ENCODE measurements around the gene PFKFB2.

Gene PFKFB2

DNA sequence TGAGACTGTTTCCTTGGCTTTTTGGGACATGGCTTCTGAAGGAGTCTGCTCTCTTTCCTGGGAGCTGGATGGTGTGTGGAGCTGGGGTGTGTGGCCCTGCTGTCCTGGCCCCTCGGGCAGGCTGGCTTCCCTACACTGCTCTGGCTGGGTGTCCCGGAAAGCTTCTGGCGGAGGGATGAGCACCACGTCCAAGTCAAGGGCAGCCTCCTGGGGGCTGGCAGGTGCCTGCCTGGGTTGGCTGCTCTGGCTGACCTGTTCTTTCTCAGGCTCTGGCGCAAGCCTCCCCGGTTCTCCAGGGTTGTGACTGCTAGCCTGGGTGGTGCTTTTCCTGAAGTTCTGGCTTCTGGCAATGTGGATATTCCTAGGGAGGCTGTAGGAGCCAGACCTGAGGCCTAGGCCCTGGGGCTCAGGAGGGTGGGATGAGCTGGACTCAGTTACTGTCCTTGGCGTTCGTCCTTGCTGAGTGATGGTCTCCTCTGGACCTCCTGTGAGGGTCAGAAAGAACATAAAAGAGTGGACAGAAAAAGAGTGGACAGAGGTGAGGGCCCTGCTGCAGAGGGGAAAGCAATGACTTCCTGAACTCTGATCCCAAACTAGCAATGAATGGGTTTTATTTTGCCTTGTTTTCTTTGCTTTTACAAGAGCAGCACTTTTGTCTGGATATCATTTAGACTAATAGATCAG is 29.9 kb upstream of the PFKFB2 start:
- no peak for DNase-seq

DNA sequence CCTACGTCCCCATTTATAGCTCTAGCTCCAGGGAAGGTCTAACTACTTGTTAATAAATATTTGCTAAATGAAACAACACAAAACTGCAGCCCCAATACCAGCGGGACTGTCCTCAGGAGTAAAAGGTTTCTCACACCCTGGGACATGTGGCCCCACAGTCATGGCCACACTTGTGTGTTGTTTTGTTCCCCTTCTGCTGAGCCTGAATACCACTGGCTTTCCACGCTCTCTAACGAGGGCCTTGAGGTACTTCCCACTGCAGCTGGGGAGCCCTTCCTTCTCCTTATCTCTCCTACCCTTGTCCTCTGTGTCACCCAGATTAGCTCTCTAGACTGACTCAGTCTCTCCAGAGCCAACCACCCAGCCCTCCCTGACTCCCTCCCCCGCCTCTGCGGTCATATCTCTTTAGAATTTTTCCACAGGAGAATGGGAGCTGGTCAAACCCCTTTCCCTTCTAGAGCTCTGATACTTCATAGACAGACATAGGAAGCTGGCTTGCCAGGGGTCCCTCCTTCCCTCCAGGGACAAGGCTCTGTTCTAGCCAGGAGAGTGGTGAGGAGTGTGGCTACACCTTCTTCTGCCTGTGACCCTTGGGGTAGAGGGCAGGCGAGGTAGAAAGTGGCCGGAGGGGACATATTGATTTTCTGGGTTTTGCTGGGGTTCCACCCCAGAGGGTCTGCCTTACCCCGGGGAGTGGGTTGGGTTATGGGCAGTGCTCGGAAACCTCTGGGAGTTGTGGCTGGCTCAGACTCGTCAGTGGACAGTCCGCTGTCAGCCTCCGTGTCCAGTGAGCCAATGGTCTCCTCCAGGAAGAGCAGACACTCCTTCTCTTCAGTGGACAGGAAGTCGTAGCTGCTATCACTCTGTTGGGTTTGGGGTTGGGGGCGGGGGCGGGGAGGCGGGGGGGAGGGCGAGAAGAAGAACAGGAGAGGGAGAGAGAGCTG is 28.6 kb upstream of the PFKFB2 start:
- peak; percentile 37 for DNase-seq

DNA sequence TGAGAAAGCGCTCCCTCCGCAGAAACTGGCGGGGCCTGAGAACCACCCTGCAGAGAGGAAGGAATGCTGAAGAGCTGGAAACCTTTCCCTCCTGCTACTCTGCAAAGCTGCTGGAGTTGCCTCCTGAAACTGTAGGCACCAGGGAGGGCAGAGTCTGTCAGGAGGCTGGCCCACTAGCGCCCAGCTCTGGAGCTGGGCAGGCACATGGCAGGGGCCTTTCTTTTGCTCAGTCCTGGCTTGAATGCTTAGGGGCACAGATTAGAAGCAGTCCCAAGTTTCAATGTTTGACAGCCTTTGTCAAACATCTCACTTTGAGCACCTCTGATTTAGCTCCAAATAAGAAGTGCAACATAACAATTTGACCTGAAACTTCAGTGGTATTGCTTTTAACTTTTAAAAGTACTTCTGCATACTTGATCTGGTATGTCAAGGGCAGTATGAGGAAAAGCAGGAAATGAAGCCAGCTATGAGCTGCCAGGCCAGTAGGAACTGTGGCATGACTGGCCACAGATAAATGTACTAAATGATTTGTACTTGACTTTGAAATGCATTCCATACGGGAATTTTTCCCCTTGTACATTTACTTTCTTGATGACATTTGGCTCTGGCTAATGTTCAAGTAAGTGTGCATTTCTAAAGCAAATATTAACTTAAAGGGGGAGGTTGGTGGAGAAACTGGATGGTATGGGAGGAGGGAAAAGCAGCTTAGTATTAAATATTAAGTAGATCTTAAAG is 27.8 kb upstream of the PFKFB2 start:
- no peak for DNase-seq

DNA sequence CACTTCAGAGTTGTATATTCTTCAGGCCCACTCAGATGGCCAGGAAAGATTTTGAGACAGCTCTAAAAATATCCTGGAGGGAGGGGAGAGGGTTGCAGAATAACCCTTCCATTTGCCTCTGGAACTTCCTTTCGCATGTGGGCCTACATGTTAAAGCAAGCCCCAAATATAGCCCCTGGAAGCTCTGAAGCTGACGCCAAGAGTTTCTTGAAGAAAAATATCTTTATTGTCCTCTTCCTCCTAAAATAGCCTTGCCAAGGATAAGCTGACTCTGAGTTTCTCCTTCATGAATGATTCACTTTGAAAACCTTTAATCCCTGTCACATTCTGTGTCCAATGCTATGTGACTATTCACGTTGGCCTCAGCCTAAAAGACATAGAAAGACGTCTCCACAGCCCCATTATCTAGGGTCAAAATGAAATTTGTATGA is 27.0 kb upstream of the PFKFB2 start:
- DNase-seq = no peak

DNA sequence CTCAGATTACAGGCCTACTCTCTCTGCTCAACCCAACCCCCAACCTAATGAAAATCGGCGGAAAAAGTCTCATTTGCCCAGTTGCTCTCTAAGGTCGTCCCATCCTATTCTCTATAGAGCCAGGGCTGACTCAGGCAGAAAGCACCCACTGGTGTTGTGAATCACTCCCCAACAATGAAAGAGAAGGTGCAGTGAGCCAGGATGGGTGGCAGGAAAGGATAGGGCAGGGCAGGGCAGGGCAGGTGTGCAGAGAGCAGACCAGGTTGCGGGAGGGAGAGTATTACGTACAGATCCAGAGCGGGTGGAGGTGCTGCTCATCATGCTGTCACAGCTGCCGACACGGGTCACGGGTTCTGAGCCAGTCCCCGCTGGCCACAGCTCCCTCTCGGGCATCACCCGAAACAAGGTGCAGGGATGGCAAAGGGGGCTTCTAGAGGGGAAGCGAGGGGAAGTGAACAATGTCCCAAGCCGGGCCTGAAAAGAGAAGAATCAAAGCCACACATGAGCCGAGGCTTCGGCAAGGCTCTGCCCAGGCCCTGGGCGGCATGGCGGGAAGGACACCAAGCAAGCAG is 25.8 kb upstream of the PFKFB2 start:
- DNase-seq = no peak

DNA sequence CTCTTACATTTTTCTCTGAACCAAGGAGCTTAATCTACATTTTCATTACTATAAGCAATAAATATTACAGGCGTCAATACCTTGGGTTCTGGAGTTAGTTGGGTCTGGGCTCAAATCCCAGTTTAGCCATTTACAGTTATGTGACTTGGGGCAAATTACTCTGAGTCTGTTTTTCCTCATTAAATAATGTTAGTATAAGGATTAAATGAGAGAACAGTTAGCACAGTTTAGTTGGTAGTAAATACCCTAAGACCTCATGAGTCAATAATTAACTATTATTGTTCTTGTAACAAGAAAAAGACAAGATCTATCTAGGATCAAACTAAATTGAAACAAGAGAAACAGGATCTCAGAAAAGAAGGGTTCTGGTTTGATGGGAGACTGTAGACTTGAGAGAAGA is 25.2 kb upstream of the PFKFB2 start:
- DNase-seq = no peak

DNA sequence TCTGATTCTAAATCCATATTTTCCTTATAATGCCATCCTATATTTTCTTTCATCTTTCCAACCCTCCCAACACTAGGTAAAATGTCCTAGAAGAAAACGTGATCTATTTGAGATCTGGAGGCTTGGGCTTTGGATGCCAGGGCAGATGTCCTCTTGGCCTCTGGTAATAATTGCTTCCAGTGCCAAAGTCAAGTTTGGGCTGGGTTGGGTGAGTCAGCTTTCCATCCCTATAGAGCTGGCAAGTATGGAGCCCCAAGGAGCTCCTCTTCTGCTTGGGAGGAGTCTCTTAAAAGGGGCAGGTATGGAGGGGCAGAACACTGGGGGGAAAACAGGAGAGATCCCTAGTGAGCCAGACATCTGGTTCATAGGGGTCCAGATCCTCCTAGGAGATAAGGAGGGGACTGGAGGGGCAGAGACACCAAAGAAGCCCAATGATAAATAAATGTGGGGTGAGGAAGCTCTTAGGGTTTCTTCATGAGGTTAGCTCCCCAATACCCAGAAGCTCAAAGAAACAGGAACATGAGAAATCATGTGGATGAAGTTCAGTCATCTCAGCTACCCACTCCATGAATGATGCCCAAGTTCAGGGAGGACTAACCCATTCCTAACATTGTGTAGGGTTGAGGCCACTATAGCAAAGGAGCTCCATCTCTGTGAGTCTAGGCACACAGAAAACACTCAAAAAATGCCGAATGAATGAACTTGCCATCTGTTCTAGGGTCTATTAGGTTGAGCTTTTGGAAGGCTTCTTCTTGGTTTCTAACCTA is 24.0 kb upstream of the PFKFB2 start:
- no peak for DNase-seq

DNA sequence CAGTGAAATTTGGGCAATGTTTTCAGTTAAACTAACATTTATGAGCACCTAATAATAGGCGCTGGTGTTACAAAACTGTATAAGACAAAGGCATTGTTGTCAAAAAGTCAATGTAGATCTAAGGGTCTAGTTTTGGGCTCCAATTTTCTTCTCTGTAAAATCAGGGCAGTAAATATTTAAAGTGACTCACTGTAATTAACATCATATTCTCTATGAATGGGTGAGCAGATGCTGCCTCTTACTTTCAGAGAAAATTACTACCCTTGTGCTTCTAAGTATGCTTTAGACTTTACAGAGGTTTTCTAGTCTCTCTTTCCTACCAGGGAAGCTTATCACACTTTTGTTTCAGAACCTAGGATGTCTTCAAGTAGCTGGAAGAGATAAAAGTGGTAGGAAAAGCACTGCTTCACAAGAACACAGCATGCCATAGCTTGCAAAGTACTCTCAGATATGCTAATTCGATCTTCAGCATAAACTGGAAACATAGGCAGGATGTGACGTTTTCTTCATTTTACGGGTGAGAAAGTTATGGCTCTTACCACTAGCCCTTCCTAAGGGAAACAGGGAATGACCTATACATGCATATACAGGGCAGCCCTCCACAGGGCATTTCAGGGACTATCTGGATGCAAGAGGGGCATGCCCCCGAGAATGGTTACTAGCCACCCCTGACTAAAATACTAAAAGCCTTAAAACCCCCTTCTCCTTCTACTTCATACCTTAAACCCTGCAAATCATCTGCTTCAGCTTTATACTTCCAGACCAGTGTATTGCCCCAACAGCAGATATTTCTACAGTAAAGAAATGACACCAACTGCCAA is 23.2 kb upstream of the PFKFB2 start:
- no peak for DNase-seq

DNA sequence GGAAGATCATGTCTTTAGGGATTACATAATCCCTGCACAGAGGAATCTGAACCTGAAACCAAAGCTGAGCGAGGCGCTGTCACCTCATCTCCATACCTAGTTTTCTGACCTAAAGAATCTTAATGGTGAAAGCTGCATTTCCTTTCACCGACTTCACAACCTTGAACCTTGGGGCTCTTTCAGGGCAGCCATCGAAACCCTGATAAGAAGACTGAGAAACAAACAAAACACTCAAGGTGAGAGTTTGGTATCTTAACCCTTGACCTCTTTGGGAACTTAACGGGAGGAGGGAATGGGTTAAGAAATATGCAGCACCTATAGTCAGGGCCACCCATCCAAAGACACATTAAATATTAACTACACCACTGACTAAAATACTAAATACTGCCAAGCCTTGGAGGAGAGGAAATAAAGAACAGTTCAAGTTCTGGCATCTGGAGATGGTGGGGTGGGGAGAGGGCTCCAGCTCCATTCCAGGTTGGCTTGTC is 22.5 kb upstream of the PFKFB2 start:
- DNase-seq = no peak

DNA sequence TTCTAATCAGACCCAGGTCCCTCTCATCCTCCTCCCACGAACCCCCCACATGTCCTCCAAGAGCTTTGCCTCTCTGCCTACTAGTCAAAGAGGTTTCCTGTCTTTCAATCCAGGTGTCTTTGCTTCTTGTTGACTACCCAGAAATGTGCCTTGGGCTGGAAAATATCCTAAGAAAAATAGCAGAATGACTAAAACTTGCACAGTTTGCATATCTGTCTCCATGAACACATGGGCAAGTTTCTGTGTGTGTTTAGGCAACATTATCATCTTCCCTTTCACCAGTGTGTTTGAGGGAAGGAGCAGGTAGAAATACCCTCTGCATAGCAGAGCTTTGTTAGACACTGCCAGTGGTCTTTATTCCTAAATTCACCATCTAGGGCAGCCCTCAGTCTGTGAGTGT is 22.1 kb upstream of the PFKFB2 start:
- DNase-seq = no peak

DNA sequence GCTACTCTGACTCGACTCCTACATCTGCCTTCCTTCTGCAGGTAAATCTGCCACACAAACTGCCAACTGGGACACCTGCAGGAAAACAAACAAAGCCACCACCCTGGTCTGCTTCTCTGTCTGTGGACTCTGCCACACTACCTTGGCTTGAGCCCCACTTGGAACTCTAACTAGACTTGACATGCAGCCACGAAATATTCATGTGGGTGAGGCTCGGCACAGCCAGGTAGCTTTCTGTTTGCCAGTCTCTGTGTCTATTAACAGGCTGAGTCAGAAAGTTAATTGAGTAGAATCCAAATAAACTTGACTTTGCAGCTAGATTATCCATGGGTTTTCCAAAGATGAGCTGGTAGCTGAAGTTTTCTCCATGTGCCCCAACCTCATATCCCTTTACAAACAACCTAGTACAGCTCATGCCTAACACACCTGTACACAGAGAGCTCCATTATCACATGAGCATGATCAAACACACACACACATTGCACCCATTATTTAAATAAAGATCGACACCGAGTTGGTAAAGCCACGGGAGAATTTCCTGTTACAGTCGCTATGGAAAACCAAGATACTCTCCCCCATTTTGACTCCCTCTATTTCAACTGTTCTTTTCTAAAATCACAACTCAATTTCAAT is 21.3 kb upstream of the PFKFB2 start:
- DNase-seq = no peak

DNA sequence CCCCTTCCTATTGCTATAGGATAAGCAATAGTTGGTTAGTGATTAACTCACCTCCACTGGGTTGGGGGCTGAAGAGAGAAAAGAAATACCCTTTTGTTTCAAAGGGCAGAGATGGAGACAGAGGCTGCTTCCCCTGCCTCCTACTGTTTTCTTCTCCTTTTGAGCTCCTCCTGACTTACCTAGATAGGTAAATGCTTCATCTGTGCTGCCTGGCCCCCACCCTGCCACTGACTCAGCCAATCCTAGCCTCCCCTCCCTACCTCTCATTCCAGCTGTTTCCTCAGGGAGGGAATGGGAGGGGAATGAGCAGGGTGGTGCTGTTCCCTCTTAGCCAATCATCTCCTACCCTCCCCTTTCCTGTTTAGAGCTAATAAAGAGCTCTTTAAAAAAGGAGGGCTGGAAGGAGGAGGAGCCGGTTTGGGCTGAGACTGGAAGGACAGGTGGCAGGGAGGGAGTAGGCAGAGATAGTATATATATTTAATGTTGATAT is 20.5 kb upstream of the PFKFB2 start, which contains the start of gene C1orf116:
Gene C1orf116, minus strand, starts transcription at position 229 of the 490 bp plus-strand sequence. CDS start 5,158 bp downstream, outside the sequence.
- DNase-seq = no peak

DNA sequence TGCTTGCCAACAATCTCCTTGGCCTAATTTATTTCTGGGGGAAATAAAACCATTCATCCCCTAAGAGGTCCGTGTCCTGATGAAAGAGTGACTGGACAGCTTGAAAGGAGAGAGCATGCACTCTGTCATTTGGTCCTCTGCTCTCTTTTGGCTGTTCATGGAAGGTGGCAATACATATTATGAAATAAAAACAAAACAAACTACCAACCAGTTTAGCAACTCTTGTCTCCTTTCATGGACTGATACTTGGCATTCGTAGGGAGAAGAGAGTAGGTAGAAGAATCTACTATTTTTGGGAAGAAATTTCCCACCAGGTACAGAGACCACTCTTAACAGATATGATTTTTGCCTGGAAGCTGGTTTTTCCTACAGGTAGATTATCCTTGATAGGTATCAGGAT is 19.8 kb upstream of the PFKFB2 start:
- DNase-seq = no peak

DNA sequence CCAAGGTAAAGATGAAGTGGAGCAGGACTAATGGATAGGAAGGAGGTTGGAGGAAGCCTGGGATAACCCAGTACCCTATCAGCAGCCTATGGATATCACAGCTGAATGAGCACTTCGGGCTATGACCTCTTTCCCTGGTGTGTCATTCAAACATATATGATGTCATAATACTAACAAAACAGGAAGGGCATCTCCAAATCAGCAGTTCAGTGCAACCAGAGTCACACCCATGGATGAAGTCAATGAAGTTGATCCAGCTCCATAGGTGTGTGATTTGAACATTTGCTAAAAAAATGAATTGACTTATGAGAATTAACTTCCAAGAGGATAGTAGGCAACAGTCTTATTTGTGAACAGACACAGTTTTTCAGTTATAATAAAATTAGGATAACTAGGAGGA is 18.9 kb upstream of the PFKFB2 start:
- DNase-seq = no peak

DNA sequence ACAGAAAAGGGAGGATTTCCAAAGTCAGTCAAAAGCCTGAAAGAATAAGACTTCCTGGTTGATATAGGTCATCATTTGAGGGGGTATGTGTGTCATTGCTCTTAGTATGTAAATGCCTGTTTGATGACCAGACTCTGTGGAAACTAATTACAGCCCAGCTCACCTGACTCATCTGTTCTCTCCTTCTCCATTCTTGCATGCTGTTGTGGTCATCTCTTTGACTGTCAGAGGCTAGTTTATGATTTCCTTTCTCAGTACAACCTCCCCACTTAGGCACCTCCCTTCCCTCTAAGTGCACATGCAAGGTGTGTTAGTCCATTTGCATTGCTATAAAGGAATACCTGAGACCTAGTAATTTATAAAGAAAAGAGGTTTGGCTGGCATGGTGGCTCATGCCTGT is 18.1 kb upstream of the PFKFB2 start:
- no peak for DNase-seq

DNA sequence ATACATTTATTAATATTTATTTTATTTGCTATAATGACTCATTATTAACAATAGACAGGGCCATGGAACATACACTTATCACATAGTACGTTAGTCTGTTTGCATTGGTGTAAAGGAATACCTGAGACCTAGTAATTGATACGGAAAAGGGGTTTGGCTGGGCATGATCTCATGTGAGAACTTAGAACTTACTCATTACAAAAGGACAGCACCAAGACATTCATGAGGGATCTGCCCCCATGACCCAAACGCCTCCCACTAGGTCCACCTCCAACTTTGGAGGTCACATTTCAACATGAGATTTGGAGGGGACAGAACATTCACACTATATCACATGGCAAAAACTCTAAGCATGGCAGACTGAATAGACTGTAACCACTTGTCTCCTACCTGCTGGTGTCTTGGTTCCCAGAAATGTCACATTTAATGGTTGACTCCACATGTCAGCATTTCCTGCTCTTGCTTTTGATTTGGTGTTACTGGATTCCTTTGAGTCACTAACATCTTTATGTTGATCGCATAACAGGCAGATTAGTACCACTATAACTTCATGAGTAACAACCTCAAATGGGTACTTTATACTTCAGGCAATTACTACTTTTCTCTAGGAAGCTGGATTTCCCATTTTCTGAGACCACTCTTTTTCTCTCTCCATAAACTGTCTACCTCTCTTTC is 17.1 kb upstream of the PFKFB2 start:
- no peak for DNase-seq

DNA sequence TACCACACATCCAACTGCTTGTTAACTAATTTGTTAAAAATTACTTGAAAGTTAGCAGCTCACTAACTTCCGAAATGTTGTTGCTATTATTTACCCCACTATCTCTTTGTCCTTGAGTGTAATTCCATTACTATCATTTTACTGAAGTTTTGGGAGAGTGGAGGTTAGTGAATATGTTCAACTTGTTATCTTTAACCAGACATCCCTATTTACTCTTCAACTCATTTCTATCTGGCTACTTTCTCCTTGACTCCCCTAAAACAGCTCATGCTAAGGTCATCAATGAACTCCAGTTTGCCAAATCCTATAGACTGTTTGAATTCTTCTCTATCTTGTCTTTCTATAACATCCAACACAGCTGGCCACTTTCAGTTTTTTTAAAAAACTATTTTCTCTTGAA is 16.2 kb upstream of the PFKFB2 start:
- DNase-seq = no peak

DNA sequence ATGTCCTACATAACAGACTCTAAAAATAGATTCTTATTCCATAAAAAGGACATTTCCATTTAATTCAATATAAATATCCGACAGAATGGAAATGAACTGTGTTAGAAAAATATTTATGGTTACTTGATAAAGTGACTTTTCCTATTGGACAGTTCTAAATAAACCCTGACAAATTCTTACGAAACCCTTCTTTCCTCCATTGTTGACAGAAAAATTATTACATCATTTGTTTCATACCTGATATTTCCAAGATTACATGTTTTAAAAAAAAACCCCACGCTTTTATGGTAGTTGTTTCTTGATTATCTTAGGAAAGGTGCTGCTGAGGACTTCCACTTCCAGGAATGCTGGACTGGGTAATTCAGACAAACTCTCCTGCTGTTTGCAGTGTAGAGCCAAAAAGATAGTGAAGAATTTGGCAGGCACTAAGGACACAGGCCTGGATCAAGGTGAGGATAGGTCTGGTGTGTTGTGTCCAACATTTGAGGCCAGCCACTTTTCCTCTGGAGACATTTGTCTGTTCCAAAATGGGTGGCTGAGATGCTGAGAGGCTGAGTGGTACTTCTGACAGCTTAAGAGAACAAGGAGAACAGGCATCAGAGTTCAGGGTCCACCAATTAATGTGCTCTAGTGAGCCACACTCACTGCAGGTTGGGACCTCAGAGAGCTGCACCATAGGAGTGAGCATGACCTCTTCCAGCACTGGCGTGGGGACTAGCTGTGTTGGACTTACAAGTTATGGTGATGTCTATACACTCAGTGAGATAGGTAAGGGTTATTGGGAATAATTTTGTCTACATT is 13.5 kb upstream of the PFKFB2 start:
- DNase-seq = no peak

DNA sequence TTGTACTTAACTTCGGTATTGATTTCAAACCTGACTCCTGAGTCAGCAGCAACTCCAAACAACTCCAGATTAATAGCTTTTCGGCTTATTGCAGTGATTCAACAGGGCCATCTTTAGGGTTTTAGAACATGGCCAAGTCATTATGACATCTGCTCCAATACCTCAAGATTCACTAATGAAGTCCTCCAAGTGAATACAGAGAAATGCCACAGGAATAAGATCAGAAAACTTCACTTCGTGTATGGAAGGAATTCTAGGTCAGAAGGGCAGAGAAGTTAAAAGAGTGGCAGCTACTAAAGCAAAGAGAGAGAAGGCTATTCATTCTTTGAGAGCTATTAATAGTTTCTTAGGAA is 12.9 kb upstream of the PFKFB2 start:
- DNase-seq = no peak

Measured in stimulated activated CD4-positive, alpha-beta T cell treated with anti-CD3 and anti-CD28 coated beads, Interleukin-15, amount 100 ng/mL, for 24 hours (primary cell).